ENCODE results near the gene RNF126. TPM values are rescaled to one million over a fixed set of nuclear protein-coding genes. Genes with fewer than 3 reads are reported as not detected.

RNF126 gene
- total and polyA plus RNA-seq, 7 donors = 25.2 to 72.1 (median 51.6) TPM

DNA sequence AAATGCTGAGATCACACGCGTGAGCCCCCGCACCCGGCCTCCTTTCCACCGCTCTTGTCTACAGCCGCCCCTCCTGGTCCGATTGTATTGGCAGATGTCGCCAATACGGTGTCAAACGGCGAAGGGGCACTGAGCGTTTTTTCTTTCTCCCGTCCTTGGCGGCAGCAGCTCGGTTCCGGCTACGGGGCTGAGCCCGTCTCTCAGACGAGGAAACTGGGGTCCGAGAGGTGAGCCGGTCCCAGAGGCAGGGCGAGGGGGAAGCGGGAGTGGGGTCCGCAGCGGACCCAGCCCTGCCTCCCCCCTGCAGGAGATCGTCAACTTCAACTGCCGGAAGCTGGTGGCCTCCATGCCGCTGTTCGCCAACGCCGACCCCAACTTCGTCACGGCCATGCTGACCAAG lies 50.1 kb downstream of the RNF126 start:
- WGBS, 3 donors = 76 to 88% (median 85%) methylated on average over 32 to 33 of the region's 33 CpGs
- ATAC-seq (no peak), DNase-seq (no peak)
- peaks cover 4 to 11% of the 10 kb centered on the region in 2 donors for H3K36me3 ChIP-seq (ENCODE audit: insufficient read depth in 1 of 2, low read depth in 1 of 2)
- peaks cover 0 to 24% (median 0%) of the 10 kb centered on the region in 3 donors for H3K27me3 ChIP-seq (ENCODE audit: insufficient read depth in 3 of 3, low read length in 2 of 3)
- TF ChIP-seq, protein P1, sequence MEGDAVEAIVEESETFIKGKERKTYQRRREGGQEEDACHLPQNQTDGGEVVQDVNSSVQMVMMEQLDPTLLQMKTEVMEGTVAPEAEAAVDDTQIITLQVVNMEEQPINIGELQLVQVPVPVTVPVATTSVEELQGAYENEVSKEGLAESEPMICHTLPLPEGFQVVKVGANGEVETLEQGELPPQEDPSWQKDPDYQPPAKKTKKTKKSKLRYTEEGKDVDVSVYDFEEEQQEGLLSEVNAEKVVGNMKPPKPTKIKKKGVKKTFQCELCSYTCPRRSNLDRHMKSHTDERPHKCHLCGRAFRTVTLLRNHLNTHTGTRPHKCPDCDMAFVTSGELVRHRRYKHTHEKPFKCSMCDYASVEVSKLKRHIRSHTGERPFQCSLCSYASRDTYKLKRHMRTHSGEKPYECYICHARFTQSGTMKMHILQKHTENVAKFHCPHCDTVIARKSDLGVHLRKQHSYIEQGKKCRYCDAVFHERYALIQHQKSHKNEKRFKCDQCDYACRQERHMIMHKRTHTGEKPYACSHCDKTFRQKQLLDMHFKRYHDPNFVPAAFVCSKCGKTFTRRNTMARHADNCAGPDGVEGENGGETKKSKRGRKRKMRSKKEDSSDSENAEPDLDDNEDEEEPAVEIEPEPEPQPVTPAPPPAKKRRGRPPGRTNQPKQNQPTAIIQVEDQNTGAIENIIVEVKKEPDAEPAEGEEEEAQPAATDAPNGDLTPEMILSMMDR (IDR thresholded peaks at IDR 0.05) = no peak
- intact Hi-C loops (cut with DNase I) = no loop called here
- no peak overlapping the region for H3K27ac ChIP-seq
- H3K4me1 ChIP-seq = no peaks in the 10 kb centered on the region
- no peaks in the 10 kb centered on the region for H3K9me3 ChIP-seq
- H3K4me3 ChIP-seq = no peak overlapping the region

DNA sequence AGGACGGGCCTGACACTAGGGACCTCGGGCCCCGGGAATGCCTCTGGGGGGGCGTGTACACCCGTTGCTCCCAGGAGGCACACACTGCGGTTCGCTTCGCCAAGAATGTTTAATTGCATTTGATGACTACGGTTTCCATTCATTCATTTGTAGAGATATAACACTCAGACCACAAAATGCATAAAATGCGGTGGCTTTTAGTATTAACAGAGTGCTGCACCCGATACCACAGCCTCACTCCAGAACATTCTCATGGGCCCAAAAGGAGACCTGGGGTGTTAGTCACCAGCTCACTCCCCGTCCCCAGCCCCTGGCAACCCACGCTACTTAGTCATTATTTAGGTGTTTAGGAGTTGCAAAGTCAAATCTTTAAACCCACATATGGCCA lies 51.5 kb downstream of the RNF126 start:
- Histone ChIP-seq H3K36me3 (ENCODE audit: insufficient read depth in 1 of 2, low read depth in 1 of 2) (no peaks in the 10 kb centered on the region), H3K27me3 (ENCODE audit: insufficient read depth in 3 of 3, low read length in 2 of 3) (peaks cover 0 to 27% (median 0%) of the 10 kb centered on the region in 3 donors), H3K4me3 (no peak overlapping the region), H3K4me1 (no peaks in the 10 kb centered on the region), H3K9me3 (no peaks in the 10 kb centered on the region), H3K27ac (no peak overlapping the region)
- intact Hi-C loops (cut with DNase I) = no loop called here
- DNase-seq (no peak), ATAC-seq (no peak)
- 55 to 65% (median 64%) methylated on average over 13 of the region's 13 CpGs for WGBS, 3 donors
- TF ChIP-seq, protein P1 (IDR thresholded peaks at IDR 0.05) = no peak

DNA sequence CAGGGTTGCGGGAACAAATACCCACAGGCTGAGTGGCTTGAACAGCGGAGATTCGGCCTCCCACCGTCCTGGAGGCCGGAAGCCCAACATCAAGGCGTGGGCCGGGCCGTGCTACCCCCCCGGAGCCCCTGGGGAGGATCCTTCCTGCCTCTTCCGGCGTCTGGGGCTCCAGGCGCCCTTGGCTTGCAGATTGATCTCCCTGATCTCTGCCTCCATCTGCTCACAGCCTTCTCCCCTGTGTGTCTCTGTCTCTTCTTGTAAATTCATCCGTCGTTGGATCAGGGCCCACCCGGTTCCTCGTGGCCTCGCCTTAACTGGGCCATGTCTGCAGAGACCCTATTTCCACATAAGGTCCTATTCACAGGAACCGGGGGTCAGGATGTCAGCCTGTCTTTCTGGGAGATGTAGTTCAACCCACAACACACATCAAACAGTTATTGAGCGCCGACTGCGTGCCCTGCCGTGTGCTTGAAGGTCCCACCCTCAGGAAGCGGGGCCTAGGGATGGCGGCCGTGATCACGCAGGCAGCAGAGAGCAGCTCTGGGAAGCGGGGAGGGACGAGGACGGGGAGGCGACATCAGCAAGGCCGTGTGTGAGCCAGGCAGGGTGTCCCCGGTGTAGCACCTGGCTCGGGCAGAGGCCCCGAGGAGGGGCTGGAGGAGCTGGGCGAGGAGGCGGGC lies 52.1 kb downstream of the RNF126 start:
- intact Hi-C loops (cut with DNase I) = no loop called here
- TF ChIP-seq, protein P1 (IDR thresholded peaks at IDR 0.05) = no peak
- ATAC-seq (peak in 2 of 4 donors; percentile 19 to 51), DNase-seq (peak; percentile 62 to 79)
- H3K9me3 ChIP-seq = no peaks in the 10 kb centered on the region
- WGBS, 3 donors = 31 to 44% (median 40%) methylated on average over 34 to 36 of the region's 36 CpGs
- no peaks in the 10 kb centered on the region for H3K36me3 ChIP-seq (ENCODE audit: insufficient read depth in 1 of 2, low read depth in 1 of 2)
- H3K27me3 ChIP-seq (ENCODE audit: insufficient read depth in 3 of 3, low read length in 2 of 3) = peaks cover 0 to 27% (median 0%) of the 10 kb centered on the region in 3 donors
- H3K4me1 ChIP-seq = no peaks in the 10 kb centered on the region
- H3K27ac ChIP-seq = no peak overlapping the region
- H3K4me3 ChIP-seq = peak overlapping the region; percentile 25

DNA sequence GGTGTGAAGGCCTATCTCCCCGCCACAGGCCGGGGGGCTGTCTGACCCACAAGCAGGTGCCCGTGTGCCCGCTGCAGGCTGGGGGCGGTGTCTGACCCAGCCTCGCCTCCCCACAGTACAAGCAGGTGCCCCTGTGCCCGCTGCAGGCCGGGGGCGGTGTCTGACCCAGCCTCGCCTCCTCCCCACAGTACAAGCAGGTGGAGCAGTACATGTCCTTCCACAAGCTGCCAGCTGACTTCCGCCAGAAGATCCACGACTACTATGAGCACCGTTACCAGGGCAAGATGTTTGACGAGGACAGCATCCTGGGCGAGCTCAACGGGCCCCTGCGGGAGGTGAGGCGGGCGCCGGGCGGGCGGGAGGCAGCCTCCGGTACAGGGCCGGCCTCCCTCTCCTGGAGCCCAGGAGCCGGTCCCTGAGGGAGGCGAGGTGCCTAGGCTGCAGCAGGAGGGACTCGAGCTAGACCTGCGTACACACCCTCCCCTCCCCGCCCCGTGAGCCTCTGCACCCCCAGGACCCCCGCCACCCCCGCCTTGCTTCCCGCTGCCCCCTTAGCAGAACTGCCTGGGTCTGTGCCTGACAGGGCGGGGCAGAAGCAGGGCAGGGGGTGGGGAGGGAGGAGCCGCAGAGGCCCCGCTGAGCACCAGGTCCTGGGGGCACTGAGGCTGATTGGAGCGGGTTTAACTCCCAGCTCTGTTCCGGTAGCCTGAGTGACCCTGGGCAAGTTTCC lies 52.8 kb downstream of the RNF126 start:
- Histone ChIP-seq H3K9me3 (no peaks in the 10 kb centered on the region), H3K4me3 (peak overlapping the region; percentile 25), H3K4me1 (no peaks in the 10 kb centered on the region), H3K27ac (no peak overlapping the region), H3K36me3 (ENCODE audit: insufficient read depth in 1 of 2, low read depth in 1 of 2) (no peaks in the 10 kb centered on the region), H3K27me3 (ENCODE audit: insufficient read depth in 3 of 3, low read length in 2 of 3) (peaks cover 0 to 23% (median 0%) of the 10 kb centered on the region in 3 donors)
- ATAC-seq (peak in 2 of 4 donors; percentile 11 to 17), DNase-seq (no peak)
- WGBS, 3 donors = 56 to 67% (median 61%) methylated on average over 23 to 38 of the region's 38 CpGs
- intact Hi-C loops (cut with DNase I) = no loop called here
- TF ChIP-seq, protein P1 (IDR thresholded peaks at IDR 0.05) = no peak
